ACC112 (cell line): ENCODE results near the gene INPP4B.
A peak's percentile ranks its signal among the peaks of the same experiment; 100 is the strongest.

Experiments
- H2AFZ ChIP-seq: fragments of 200-600 bp; sonication (generic); one replicate; pipeline ENCODE4 v1.6.0; 2017; ENCODE audit warnings: antibody characterized with exemption, low read length; ENCODE audit not compliant: unreplicated experiment
- H3K27ac ChIP-seq: fragments of 200-600 bp; sonication (generic); 2 replicates; pipeline ENCODE4 v1.5.1; 2014; ENCODE audit warnings: low read depth, mild to moderate bottlenecking, antibody characterized with exemption, low read length, moderate library complexity
- H3K27me3 ChIP-seq: fragments of 200-600 bp; sonication (generic); 2 replicates; pipeline ENCODE4 v1.6.1; 2014; ENCODE audit warnings: mild to moderate bottlenecking, antibody characterized with exemption, low read length, moderate library complexity, mixed read lengths; ENCODE audit not compliant: insufficient read depth
- H3K36me3 ChIP-seq: fragments of 200-600 bp; sonication (generic); 2 replicates; pipeline ENCODE4 v1.6.1; 2016; ENCODE audit warnings: mild to moderate bottlenecking, antibody characterized with exemption, low read length, moderate library complexity, mixed read lengths; ENCODE audit not compliant: insufficient read depth
- H3K4me1 ChIP-seq: fragments of 200-600 bp; sonication (generic); one replicate; pipeline ENCODE4 v1.6.1; 2016; ENCODE audit warnings: low read length, mixed read lengths; ENCODE audit not compliant: insufficient read depth, unreplicated experiment, control insufficient read depth
- H3K4me3 ChIP-seq: fragments of 200-600 bp; sonication (generic); 2 replicates; pipeline ENCODE4 v1.5.1; 2014; ENCODE audit warnings: mild to moderate bottlenecking, low read depth, low read length
- H3K79me2 ChIP-seq: fragments of 200-600 bp; sonication (generic); one replicate; pipeline ENCODE4 v1.6.0; 2016; ENCODE audit warnings: low read length; ENCODE audit not compliant: control insufficient read depth, unreplicated experiment, insufficient read depth

Gene INPP4B

GRCh38 chr4:142858446-142858845, 12.3 kb upstream of the INPP4B start:
- H3K4me3 ChIP-seq, result no peak overlapping the region
- peaks cover 3% of the 10 kb centered on the region; the same call in 1 of the 2 replicates for H3K27me3 ChIP-seq
- no peaks in the 10 kb centered on the region for H3K79me2 ChIP-seq
- no peak overlapping the region for H2AFZ ChIP-seq
- H3K27ac ChIP-seq, result no peak overlapping the region
- no peaks in the 10 kb centered on the region for H3K4me1 ChIP-seq
- H3K36me3 ChIP-seq, result no peaks in the 10 kb centered on the region

- Histone ChIP-seq H3K4me1 (no peaks in the 10 kb centered on the region), H3K27me3 (peaks cover 3% of the 10 kb centered on the region; the same call in 1 of the 2 replicates), H2AFZ (no peak overlapping the region), H3K4me3 (no peak overlapping the region), H3K27ac (no peak overlapping the region), H3K36me3 (no peaks in the 10 kb centered on the region), H3K79me2 (no peaks in the 10 kb centered on the region)
Measured at GRCh38 chr4:142856576-142856975, 10.5 kb upstream of the INPP4B start.

DNA sequence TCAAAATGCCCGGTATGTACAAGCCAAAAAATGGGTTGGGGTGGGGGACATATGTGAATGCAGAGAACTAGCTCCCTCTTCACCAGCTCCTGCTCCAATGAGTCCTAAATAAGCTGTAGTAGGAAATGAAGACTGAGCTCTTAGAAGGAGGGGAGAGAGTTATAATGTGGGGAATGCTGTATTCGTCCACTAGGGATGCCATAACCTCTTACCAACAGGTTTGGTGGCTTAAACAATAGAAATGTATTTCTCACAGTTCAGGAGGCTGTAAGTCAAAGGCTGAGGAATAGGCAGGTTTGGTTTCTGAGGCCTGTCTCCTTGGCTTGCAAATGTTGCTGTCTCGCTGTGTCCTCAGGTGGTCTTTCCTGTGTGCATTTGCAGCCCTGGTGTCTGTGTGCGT, 4.4 kb upstream of the INPP4B start:
- Histone ChIP-seq H3K27ac (no peak overlapping the region), H3K4me1 (no peaks in the 10 kb centered on the region), H3K4me3 (no peak overlapping the region), H2AFZ (no peak overlapping the region), H3K36me3 (no peaks in the 10 kb centered on the region), H3K79me2 (no peaks in the 10 kb centered on the region), H3K27me3 (peaks cover 8% of the 10 kb centered on the region)

- H3K36me3 ChIP-seq, result no peaks in the 10 kb centered on the region
- H2AFZ ChIP-seq, result peak overlapping the region; percentile 74
- no peaks in the 10 kb centered on the region for H3K79me2 ChIP-seq
- peak overlapping the region; percentile 92 for H3K4me3 ChIP-seq
- H3K27me3 ChIP-seq, result peaks cover 10% of the 10 kb centered on the region
- no peaks in the 10 kb centered on the region for H3K4me1 ChIP-seq
- H3K27ac ChIP-seq, result no peak overlapping the region
Measured at GRCh38 chr4:142846729-142847596, 862 bp upstream of the INPP4B start.

DNA sequence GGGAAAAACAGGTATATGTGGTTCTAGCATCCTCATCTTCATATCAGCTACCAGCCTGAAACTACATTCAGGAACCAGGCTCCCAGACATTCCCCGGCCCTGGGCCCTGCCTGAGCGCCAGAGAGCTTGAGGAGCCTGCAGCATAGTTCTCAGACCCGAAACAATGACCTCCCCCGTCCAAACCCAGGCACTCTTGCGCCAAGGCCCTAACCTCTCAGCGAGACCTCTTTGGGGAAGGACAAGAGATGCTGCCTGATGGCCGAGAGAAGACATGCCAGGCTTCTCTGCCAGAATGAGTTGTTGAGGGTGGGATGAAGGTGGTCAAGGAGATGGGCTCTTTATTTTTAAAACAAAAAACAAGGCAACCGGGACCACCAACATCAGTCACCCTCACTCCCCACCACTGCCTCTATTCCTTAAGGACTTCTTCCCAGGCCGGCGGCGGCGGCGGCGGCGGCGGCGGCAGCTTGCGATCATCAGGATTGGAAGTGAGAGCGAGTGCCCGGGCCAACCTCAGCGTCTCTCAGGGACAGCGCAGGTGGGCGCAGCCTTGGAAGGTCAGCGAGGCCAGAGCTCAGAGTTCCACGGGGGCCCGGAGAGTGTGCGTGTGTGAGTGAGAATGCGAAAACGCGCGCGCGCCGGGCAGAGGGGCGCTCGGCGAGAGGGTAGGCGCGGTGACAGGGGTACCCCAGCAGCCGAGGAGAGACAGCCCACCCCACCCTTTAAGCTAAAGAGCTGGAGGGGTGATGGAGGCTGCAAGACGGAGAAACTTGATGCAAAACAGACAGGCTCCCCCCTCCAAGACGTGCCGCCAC, 601 bp downstream of the INPP4B start:
- H2AFZ ChIP-seq, result peak overlapping the region; percentile 74
- H3K79me2 ChIP-seq, result no peaks in the 10 kb centered on the region
- H3K27me3 ChIP-seq, result peaks cover 10% of the 10 kb centered on the region
- H3K36me3 ChIP-seq, result no peaks in the 10 kb centered on the region
- no peaks in the 10 kb centered on the region for H3K4me1 ChIP-seq
- peak overlapping the region; percentile 92 for H3K4me3 ChIP-seq
- H3K27ac ChIP-seq, result no peak overlapping the region

- no peak overlapping the region for H2AFZ ChIP-seq
- no peaks in the 10 kb centered on the region for H3K36me3 ChIP-seq
- H3K4me3 ChIP-seq, result peak overlapping the region; percentile 92; the same call in 1 of the 2 replicates
- H3K27ac ChIP-seq, result no peak overlapping the region
- no peaks in the 10 kb centered on the region for H3K4me1 ChIP-seq
- H3K27me3 ChIP-seq, result peaks cover 10% of the 10 kb centered on the region
- no peaks in the 10 kb centered on the region for H3K79me2 ChIP-seq
Measured at GRCh38 chr4:142844782-142845181, 1.3 kb downstream of the INPP4B start.

GRCh38 chr4:142840516-142841123, 5.5 kb downstream of the INPP4B start:
- H2AFZ ChIP-seq, result no peak overlapping the region
- no peaks in the 10 kb centered on the region for H3K36me3 ChIP-seq
- H3K4me3 ChIP-seq, result no peak overlapping the region
- H3K79me2 ChIP-seq, result no peaks in the 10 kb centered on the region
- no peak overlapping the region for H3K27ac ChIP-seq
- H3K27me3 ChIP-seq, result 0 out of 2 replicates have a peak, but pooled peaks cover 2% of the 10 kb centered on the region
- no peaks in the 10 kb centered on the region for H3K4me1 ChIP-seq

DNA sequence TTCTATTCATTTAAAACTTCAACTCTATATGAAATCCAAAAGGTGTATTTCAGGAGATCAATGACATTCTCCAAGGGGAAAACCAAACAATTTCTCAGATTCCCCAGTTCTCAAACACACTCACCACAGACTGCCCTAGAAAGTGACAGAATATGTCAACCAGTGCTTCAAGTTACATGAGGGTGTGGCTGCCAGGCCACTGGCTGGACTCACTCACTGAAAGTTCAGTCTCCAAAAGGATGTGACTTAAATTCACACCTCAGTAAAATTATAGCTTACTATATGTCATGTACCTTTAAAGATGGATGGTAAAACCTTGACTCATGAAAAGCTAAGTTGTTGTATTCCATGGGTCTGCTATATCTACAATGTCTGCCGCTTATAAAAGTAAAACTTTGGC, 7.3 kb downstream of the INPP4B start:
- Histone ChIP-seq H3K4me1 (no peaks in the 10 kb centered on the region), H3K79me2 (no peaks in the 10 kb centered on the region), H3K27me3 (no peaks in the 10 kb centered on the region), H3K27ac (no peak overlapping the region), H2AFZ (no peak overlapping the region), H3K4me3 (no peak overlapping the region), H3K36me3 (no peaks in the 10 kb centered on the region)

GRCh38 chr4:142832022-142832421, 14.1 kb downstream of the INPP4B start:
- Histone ChIP-seq H3K36me3 (no peaks in the 10 kb centered on the region), H3K27ac (no peak overlapping the region), H2AFZ (no peak overlapping the region), H3K4me1 (no peaks in the 10 kb centered on the region), H3K27me3 (no peaks in the 10 kb centered on the region), H3K79me2 (no peaks in the 10 kb centered on the region), H3K4me3 (no peak overlapping the region)

DNA sequence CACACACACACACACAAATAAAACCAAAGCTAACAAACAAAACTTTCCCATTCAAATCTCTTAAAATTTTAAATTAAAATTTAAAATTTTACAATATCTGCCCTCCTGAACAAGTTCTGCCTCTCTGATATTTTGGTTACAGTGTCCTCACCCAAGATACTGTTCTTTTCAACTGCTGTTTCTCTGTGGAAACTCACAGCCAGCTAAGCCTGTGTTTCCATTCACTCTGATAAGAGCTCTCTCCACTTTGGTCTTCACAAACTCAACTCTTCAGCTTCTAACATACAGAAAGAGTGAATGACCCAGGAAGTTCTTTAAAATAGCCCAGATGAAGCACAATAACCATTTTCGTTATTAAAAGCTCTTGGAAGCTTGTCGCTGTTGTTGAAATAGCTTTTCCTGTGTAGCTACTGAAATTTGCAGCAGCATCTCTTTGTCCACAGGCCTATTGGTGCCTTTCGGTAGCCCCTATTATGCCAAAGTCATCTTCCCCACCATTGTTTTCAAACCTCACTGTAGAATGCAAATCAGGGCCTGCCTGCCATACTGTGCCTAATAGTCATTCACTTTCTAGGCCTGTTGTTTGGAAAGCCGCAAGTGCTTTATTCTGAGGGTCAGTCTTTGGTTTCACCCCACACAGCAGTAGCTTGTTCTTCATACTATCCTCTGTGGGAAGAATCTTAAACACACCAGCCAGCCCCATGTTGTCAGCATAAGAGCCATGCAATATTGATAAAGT, 19.4 kb downstream of the INPP4B start:
- Histone ChIP-seq H3K27ac (no peak overlapping the region), H2AFZ (no peak overlapping the region), H3K4me3 (no peak overlapping the region), H3K4me1 (no peaks in the 10 kb centered on the region), H3K79me2 (no peaks in the 10 kb centered on the region), H3K36me3 (no peaks in the 10 kb centered on the region), H3K27me3 (no peaks in the 10 kb centered on the region)
